ENCODE data around the gene PRSS57. TPM values are rescaled to one million over a fixed set of nuclear protein-coding genes. Genes with fewer than 3 reads are reported as not detected.

The PRSS57 gene
- total and polyA plus RNA-seq, 2 of the 13 experiments (the other 11 are each of a cell fraction or from before 2014, with no cell fraction given) = 0.12 TPM; not detected in 1

GRCh38 chr19:731000-731399, 35.7 kb upstream of the PRSS57 start (continued):
- TF ChIP-seq ZBTB4 (CRISPR knock-in tag; IDR thresholded peaks at IDR 0.05; ENCODE audit: borderline replicate concordance) (no peak), ZNF530 (CRISPR knock-in tag; IDR thresholded peaks at IDR 0.05; ENCODE audit: low read depth) (no peak)

GRCh38 chr19:729965-730668, 34.9 kb upstream of the PRSS57 start:
- no peak for ATAC-seq
- in situ Hi-C loops (cut with HindIII; ENCODE audit: extremely low pct_ligation_motif_present, low pct_unique_long_range_greater_than_20kb) (loop anchor here (5.0 to 10.0 kb wide), 2 partner anchors 63 to 145 kb away; partner anchors contain the start of gene HCN2), intact Hi-C loops (cut with micrococcal nuclease; ENCODE audit: unreplicated experiment) (no loop called here)
- no TSS peak for BruUV-seq (replicated peaks)
- Histone ChIP-seq H3K27me3 (ENCODE audit: control insufficient read depth in 1 of 2, insufficient read depth in 2 of 2, low read length in 2 of 2) (no peaks in the 10 kb centered on the region), H2AFZ (ENCODE audit: low read length) (no peak overlapping the region), H3K4me2 (ENCODE audit: low read depth, low read length) (no peak overlapping the region), H4K20me1 (ENCODE audit: insufficient read depth, low read length) (no peaks in the 10 kb centered on the region), H3K4me1 (ENCODE audit: insufficient read depth, low read length) (no peaks in the 10 kb centered on the region), H3K79me2 (ENCODE audit: insufficient read depth, low read length) (no peaks in the 10 kb centered on the region), H3K36me3 (replicated peaks in 1 of 2; ENCODE audit: control insufficient read depth in 1 of 2, insufficient read depth in 2 of 2, low read length in 2 of 2) (no peaks in the 10 kb centered on the region), H3K27ac (ENCODE audit: extremely low read length, insufficient read depth, low read length) (no peak overlapping the region), H3K9ac (ENCODE audit: insufficient read depth, low read depth, low read length) (no peak overlapping the region), H3K9me3 (ENCODE audit: low read length) (no peaks in the 10 kb centered on the region), H3K4me3 (replicated peaks in 1 of 3; ENCODE audit: insufficient read depth in 1 of 3, low read depth in 2 of 3, low read length in 3 of 3) (no peak overlapping the region)
- no peak for DNase-seq (ENCODE audit: low spot score)
- ChIA-PET CTCF (ENCODE audit: low intra/inter-chr PET ratio, low total read pairs) (no interaction called here), POLR2A (no interaction called here)
- no peak for FAIRE-seq
- 85% methylated on average over 12 of the region's 14 CpGs for WGBS (ENCODE audit: low lambda C conversion rate)
- TF ChIP-seq ARID3A (IDR thresholded peaks at IDR 0.05; ENCODE audit: low read depth, low read length) (no peak), ZNF580 (CRISPR knock-in tag; IDR thresholded peaks at IDR 0.05; ENCODE audit: borderline replicate concordance, low read depth) (no peak), SRSF4 (IDR thresholded peaks at IDR 0.05; ENCODE audit: low read depth, low read length, poor library complexity, severe bottlenecking) (no peak), POLR2A (IDR thresholded peaks at IDR 0.05; ENCODE audit: insufficient read depth in 1 of 2, low read depth in 2 of 2, low read length in 2 of 2) (no peak), CEBPB (IDR thresholded peaks at IDR 0.05; ENCODE audit: borderline replicate concordance, low read depth, low read length) (no peak), HCFC1 (IDR thresholded peaks at IDR 0.05; ENCODE audit: low read depth, low read length) (no peak), ZNF335 (CRISPR knock-in tag; IDR thresholded peaks at IDR 0.05) (no peak), ZNF839 (CRISPR knock-in tag; IDR thresholded peaks at IDR 0.05; ENCODE audit: borderline replicate concordance) (no peak), ETS1 (CRISPR knock-in tag; IDR thresholded peaks at IDR 0.05) (no peak), ZNF740 (CRISPR knock-in tag; IDR thresholded peaks at IDR 0.05) (no peak), ZNF333 (CRISPR knock-in tag; IDR thresholded peaks at IDR 0.05; ENCODE audit: borderline replicate concordance) (no peak), MXD1 (CRISPR knock-in tag; IDR thresholded peaks at IDR 0.05) (no peak)

Data from HepG2 (cell line).